ENCODE data around the gene UBE2U. TPM values are rescaled to one million over a fixed set of nuclear protein-coding genes. Genes with fewer than 3 reads are reported as not detected.

Gene UBE2U, protein sequence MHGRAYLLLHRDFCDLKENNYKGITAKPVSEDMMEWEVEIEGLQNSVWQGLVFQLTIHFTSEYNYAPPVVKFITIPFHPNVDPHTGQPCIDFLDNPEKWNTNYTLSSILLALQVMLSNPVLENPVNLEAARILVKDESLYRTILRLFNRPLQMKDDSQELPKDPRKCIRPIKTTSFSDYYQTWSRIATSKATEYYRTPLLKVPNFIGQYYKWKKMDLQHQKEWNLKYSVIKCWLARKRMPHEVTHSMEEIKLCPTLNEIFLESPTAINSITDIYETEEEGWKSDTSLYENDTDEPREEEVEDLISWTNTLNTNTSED
- not detected in 2 replicates for total RNA-seq

DNA sequence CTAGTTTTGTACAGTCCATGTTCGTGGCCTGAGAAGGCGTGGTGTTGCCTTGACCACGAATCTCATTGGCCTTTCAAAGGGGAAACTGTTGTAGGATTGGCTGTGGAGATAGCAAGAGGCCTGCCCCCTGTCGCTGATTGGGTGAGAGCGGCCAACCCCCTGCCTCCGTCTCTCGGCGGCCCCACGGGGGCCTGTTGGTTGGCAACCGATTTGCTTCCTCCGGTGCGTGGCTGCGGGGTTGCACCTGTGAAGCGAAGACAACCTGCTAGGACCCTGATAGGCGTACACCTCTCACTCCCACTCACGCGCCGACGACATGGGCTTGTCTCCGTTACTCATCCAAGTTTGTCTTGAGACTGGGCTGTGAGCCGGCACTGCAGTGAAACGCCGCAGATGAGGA lies at the start of gene UBE2U:
TSS of gene UBE2U (plus strand) at position 204 of the 400 bp plus-strand sequence. CDS start 428 bp downstream, outside the sequence.

All from hair follicular keratinocyte (primary cell).